Heart right ventricle (tissue), 16 donors: ENCODE data around the gene SLC39A2. TPM values are rescaled to one million over a fixed set of nuclear protein-coding genes. Genes with fewer than 3 reads are reported as not detected.
"Not testable (repeated sequence)": the region's sequence is repeated elsewhere in the genome, so short reads cannot be mapped to it uniquely, and the experiment has no call there.

Experiments used
- ATAC-seq, 8 donors: fragments of 200-7000 bp; cut with Tn5 transposase; one replicate each; pipeline ENCODE4 v1.9.1; 2020; ENCODE audit warnings: mild to moderate bottlenecking in 8 of 8, moderate library complexity in 8 of 8, moderate number of reproducible peaks in 1 of 8
- DNase-seq, 2 donors: peaks; one replicate each; pipeline ENCODE4 v3.0.0-alpha.2; 2020
- H3K27ac ChIP-seq, 10 donors: fragments of 200-600 bp; sonication (generic) in 2 of 10; one replicate each; pipeline versions ENCODE4 v1.5.0 to v1.8.0; 2020 to 2022; ENCODE audit warnings: mild to moderate bottlenecking in 3 of 10
- H3K27me3 ChIP-seq, 7 donors: fragments of 200-600 bp; one replicate each; pipeline ENCODE4 v1.8.0; 2021 to 2022; ENCODE audit warnings: mild to moderate bottlenecking in 2 of 7
- H3K36me3 ChIP-seq, 9 donors: fragments of 200-600 bp; sonication (generic) in 1 of 9; one replicate each; pipeline versions ENCODE4 v1.5.0 to v1.8.0; 2020 to 2022; ENCODE audit warnings: mild to moderate bottlenecking in 2 of 9
- H3K4me1 ChIP-seq, 9 donors: fragments of 200-600 bp; sonication (generic) in 1 of 9; one replicate each; pipeline versions ENCODE4 v1.5.0 to v1.8.0; 2020 to 2022; ENCODE audit warnings: mild to moderate bottlenecking in 4 of 9
- H3K4me3 ChIP-seq, 10 donors: fragments of 200-600 bp; sonication (generic) in 2 of 10; one replicate each; pipeline versions ENCODE4 v1.5.0 to v1.8.0; 2020 to 2022; ENCODE audit warnings: mild to moderate bottlenecking in 7 of 10, moderate library complexity in 2 of 10
- H3K9me3 ChIP-seq, 11 donors: fragments of 200-600 bp in 10 of 11; sonication (generic) in 2 of 11; one replicate each; pipeline versions ENCODE4 v1.5.0 to v1.8.0; 2013 to 2022; ENCODE audit warnings: mild to moderate bottlenecking in 2 of 11, control low read depth in 1 of 11, moderate library complexity in 1 of 11
- CTCF ChIP-seq, 9 donors: fragments of 200-600 bp; sonication (generic) in 2 of 9; IDR thresholded peaks; one replicate each; pipeline versions ENCODE4 v1.5.0 to v1.8.0; 2021 to 2022; ENCODE audit warnings: antibody characterized with exemption in 9 of 9, mild to moderate bottlenecking in 5 of 9, moderate library complexity in 1 of 9
- WGBS, 2 donors: extraction: QIAGEN DNeasy Blood & Tissue Kit; methylation state at CpG; one replicate each; pipeline ENCODE4 v1.1.7; 2013; ENCODE audit warnings: inconsistent platforms in 1 of 2; 5-methylcytosine and 5-hydroxymethylcytosine counted together
- intact Hi-C, 10 donors: fragments of 100-400 bp; cut with DNase I; formaldehyde crosslinking; loops; one replicate each; pipeline versions ENCODE4 v1.11.1 to v1.14.2; 2022
- polyA plus RNA-seq, 2 donors: library from polyadenylated mRNA; stranded (reverse); fragments of 200-250 nt; gene quantifications; one replicate each; pipeline ENCODE4 v1.2.3, GENCODE V29; 2013
- total RNA-seq, 10 donors: library from RNA; stranded (reverse); fragmentation: NEBNext Ultra II Directional in 3 of 10; extraction: Animal tissue kit (Norgen Biotek cat#: 25700) in 3 of 10; gene quantifications; one replicate each; pipeline versions ENCODE4 v1.2.1 to v1.2.4, GENCODE V29; 2021 to 2023
- donor health status: Arrhythmogenic right ventricular cardiomyopathy.
- donor health status: ischemic (EF 13 %, LVEDD 7.1; RV severe dilation, severe dysfunction).
- donor health status: healthy with polysubstance abuse.
- donor health status: DM: no; HTN: yes; CAD: no.
- donor health status: DM: no; HTN: no; CAD: no.
- donor health status: ischemic (EF 25% LVEDD 6.9; RV normal size, moderate dysfunction).
- donor health status: ischemic (EF 25% LVEDD 5.7; RV mildly dilated, moderate dysfunction).
- donor health status: healthy.
- donor health status: DM: yes; HTN: yes; CAD: no.
- donor health status: Ischemic cardiomyopathy.
- donor health status: ischemic (EF 35%, LVEDD 5.7; RV mildly dilated, moderate dysfunction).
- donor health status: nonischemic (EF 11% LVEDD 7.7; RV severe dilation, severe dysfunction).
- donor health status: DM: yes; HTN: yes; CAD: no.
- donor health status: PGD.
- donor health status: ischemic (EF 29% LVEDD 5.4; RV normal size, mild dysfunction).
- donor health status: nonischemic (EF 23%, LVEDD 6.1; RV moderate dilation, normal function).

Gene SLC39A2
- total and polyA plus RNA-seq, 12 donors: not detected

DNA sequence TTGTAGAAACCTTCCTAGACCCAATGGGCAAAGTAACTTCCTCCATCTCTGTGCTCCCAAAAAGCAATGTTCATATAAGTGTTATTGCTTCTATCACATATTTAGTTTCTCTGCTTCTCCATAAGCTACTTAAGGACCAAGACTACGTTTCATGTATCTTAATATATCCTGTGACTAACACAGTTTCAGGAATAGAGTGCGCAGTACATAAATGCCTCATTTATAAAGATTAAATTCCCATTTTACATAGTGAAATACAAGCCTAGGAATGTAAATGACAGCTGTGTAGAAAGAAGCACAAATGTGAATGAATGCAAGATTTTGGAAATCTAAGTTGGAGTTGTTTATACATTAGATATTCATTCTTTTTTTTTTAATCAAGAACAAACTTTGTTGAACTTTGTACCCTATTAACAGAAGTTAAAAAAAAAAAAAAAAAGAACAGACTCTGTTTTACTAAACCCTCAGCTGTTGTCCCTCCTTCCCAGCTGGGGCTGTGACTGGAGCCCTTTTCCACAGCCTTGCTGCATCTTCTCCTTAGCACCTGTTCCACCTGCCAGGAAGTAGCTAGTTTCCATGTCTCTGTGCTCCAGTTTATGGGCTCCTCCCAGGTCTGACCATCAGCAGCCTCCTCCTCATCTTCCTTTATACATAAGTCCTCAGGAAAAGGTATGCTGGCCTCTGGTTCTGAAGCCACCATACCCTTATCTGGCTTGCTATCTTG is 16.3 kb upstream of the SLC39A2 start:
- Histone ChIP-seq H3K27me3 (no peaks in the 10 kb centered on the region), H3K4me1 (peaks cover 0 to 17% (median 0%) of the 10 kb centered on the region in 9 donors), H3K4me3 (no peak overlapping the region), H3K27ac (no peak overlapping the region), H3K36me3 (no peaks in the 10 kb centered on the region), H3K9me3 (no peaks in the 10 kb centered on the region)
- ATAC-seq: no peak
- TF ChIP-seq CTCF (IDR thresholded peaks at IDR 0.05): no peak
- no peak for DNase-seq
- intact Hi-C loops: no loop called here
- 77 to 80% methylated on average over 2 of the region's 2 CpGs for WGBS, 2 donors

- ATAC-seq, DNase-seq, H3K9me3 ChIP-seq, H3K4me3 ChIP-seq, H3K27me3 ChIP-seq, H3K36me3 ChIP-seq, intact Hi-C loops: not testable (repeated sequence)
- H3K4me1 ChIP-seq: peaks cover 0 to 31% (median 11%) of the 10 kb centered on the region in 9 donors
- peak overlapping the region in 1 of 10 donors; percentile 56 for H3K27ac ChIP-seq
- whole genome bisulfite sequencing, 2 donors: 94 to 96% methylated on average over 4 of the region's 4 CpGs
Measured at GRCh38 chr14:20985650-20986049, 13.4 kb upstream of the SLC39A2 start.

DNA sequence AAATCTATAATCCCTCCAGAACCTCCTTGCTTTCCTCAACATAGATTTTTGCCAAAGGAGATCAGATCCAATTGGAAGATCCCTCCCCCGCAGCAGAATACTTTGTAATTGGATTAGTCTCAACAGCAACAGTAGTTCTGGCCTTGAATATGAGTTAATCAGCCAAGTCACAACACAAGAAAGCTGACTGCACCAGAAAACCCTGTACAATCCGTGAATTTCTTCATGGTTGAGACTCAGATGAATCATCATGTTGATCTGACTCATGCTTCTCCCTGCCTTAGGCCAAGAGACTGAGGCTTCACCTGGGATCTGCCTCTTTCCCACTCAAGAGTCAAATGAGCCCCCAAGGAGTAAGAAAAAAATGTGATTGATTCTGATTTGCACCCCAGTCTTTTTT is 12.3 kb upstream of the SLC39A2 start:
- Histone ChIP-seq H3K4me3 (no peak overlapping the region), H3K27me3 (no peaks in the 10 kb centered on the region), H3K4me1 (peaks cover 5 to 43% (median 22%) of the 10 kb centered on the region in 9 donors), H3K36me3 (peaks cover 0 to 9% (median 2%) of the 10 kb centered on the region in 9 donors), H3K27ac (peak overlapping the region in 3 of 10 donors; percentile 19 to 33 (median 29)), H3K9me3 (no peaks in the 10 kb centered on the region)
- intact Hi-C loops: no loop called here
- 56 to 65% methylated on average over 2 of the region's 2 CpGs for WGBS, 2 donors
- peak in 1 of 2 donors; percentile 22 for DNase-seq
- ATAC-seq: peak in 6 of 8 donors; percentile 19 to 51 (median 32)
- no peak for TF ChIP-seq CTCF (IDR thresholded peaks at IDR 0.05)

GRCh38 chr14:20988717-20989470 is 10.2 kb upstream of the SLC39A2 start:
- H3K4me3 ChIP-seq: peak overlapping the region; percentile 46 to 97 (median 86)
- H3K9me3 ChIP-seq: no peaks in the 10 kb centered on the region
- intact Hi-C loops: no loop called here
- no peak for ATAC-seq
- TF ChIP-seq CTCF (IDR thresholded peaks at IDR 0.05): no peak
- peaks cover 0 to 30% (median 23%) of the 10 kb centered on the region in 9 donors for H3K36me3 ChIP-seq
- WGBS, 2 donors: 90% methylated on average over 15 of the region's 15 CpGs
- H3K4me1 ChIP-seq: peaks cover 5 to 46% (median 26%) of the 10 kb centered on the region in 9 donors
- no peak for DNase-seq
- H3K27me3 ChIP-seq: no peaks in the 10 kb centered on the region
- peak overlapping the region; percentile 49 to 87 (median 84) for H3K27ac ChIP-seq
